ACC112 (cell line): ENCODE measurements around the gene HNRNPU.

ENCODE experiments used
- H2AFZ ChIP-seq: fragments of 200-600 bp; sonication (generic); one replicate; pipeline ENCODE4 v1.6.0; 2017; ENCODE audit warnings: antibody characterized with exemption, low read length; ENCODE audit not compliant: unreplicated experiment
- H3K27ac ChIP-seq: fragments of 200-600 bp; sonication (generic); 2 replicates; pipeline ENCODE4 v1.5.1; 2014; ENCODE audit warnings: low read depth, mild to moderate bottlenecking, antibody characterized with exemption, low read length, moderate library complexity
- H3K27me3 ChIP-seq: fragments of 200-600 bp; sonication (generic); 2 replicates; pipeline ENCODE4 v1.6.1; 2014; ENCODE audit warnings: mild to moderate bottlenecking, antibody characterized with exemption, low read length, moderate library complexity, mixed read lengths; ENCODE audit not compliant: insufficient read depth
- H3K36me3 ChIP-seq: fragments of 200-600 bp; sonication (generic); 2 replicates; pipeline ENCODE4 v1.6.1; 2016; ENCODE audit warnings: mild to moderate bottlenecking, antibody characterized with exemption, low read length, moderate library complexity, mixed read lengths; ENCODE audit not compliant: insufficient read depth
- H3K4me1 ChIP-seq: fragments of 200-600 bp; sonication (generic); one replicate; pipeline ENCODE4 v1.6.1; 2016; ENCODE audit warnings: low read length, mixed read lengths; ENCODE audit not compliant: insufficient read depth, unreplicated experiment, control insufficient read depth
- H3K4me3 ChIP-seq: fragments of 200-600 bp; sonication (generic); 2 replicates; pipeline ENCODE4 v1.5.1; 2014; ENCODE audit warnings: mild to moderate bottlenecking, low read depth, low read length
- H3K79me2 ChIP-seq: fragments of 200-600 bp; sonication (generic); one replicate; pipeline ENCODE4 v1.6.0; 2016; ENCODE audit warnings: low read length; ENCODE audit not compliant: control insufficient read depth, unreplicated experiment, insufficient read depth

Gene HNRNPU

GRCh38 chr1:244851546-244852231 lies 12.7 kb downstream of the HNRNPU start:
- no peaks in the 10 kb centered on the region for H3K27me3 ChIP-seq
- H3K27ac ChIP-seq = no peak overlapping the region
- peaks cover 95% of the 10 kb centered on the region for H3K36me3 ChIP-seq
- H3K4me3 ChIP-seq = no peak overlapping the region
- H3K4me1 ChIP-seq = no peaks in the 10 kb centered on the region
- H3K79me2 ChIP-seq = peaks cover 79% of the 10 kb centered on the region
- no peak overlapping the region for H2AFZ ChIP-seq

- Histone ChIP-seq H3K27ac (no peak overlapping the region), H3K4me1 (no peaks in the 10 kb centered on the region), H3K27me3 (no peaks in the 10 kb centered on the region), H3K4me3 (no peak overlapping the region), H2AFZ (no peak overlapping the region), H3K36me3 (peaks cover 93% of the 10 kb centered on the region), H3K79me2 (peaks cover 72% of the 10 kb centered on the region)
These were observed 13.4 kb downstream of the HNRNPU start for GRCh38 chr1:244850896-244851295.

- H3K4me3 ChIP-seq = no peak overlapping the region
- H3K79me2 ChIP-seq = peaks cover 66% of the 10 kb centered on the region
- H3K27me3 ChIP-seq = no peaks in the 10 kb centered on the region
- H2AFZ ChIP-seq = no peak overlapping the region
- H3K36me3 ChIP-seq = peaks cover 89% of the 10 kb centered on the region
- H3K27ac ChIP-seq = no peak overlapping the region
- no peaks in the 10 kb centered on the region for H3K4me1 ChIP-seq
These were observed 14.1 kb downstream of the HNRNPU start for GRCh38 chr1:244850099-244850852.

- Histone ChIP-seq H3K36me3 (peaks cover 90% of the 10 kb centered on the region), H2AFZ (no peak overlapping the region), H3K27me3 (no peaks in the 10 kb centered on the region), H3K79me2 (peaks cover 57% of the 10 kb centered on the region), H3K4me3 (no peak overlapping the region), H3K27ac (0 out of 2 replicates have a peak overlapping the region, but pooled peaks have one; percentile 7), H3K4me1 (no peaks in the 10 kb centered on the region)
These were observed 15.0 kb downstream of the HNRNPU start for GRCh38 chr1:244849189-244849866.

- Histone ChIP-seq H3K27ac (no peak overlapping the region), H3K27me3 (no peaks in the 10 kb centered on the region), H3K4me3 (no peak overlapping the region), H2AFZ (no peak overlapping the region), H3K4me1 (peaks cover 4% of the 10 kb centered on the region), H3K79me2 (peaks cover 36% of the 10 kb centered on the region), H3K36me3 (peaks cover 88% of the 10 kb centered on the region)
These were observed 17.7 kb downstream of the HNRNPU start for GRCh38 chr1:244846653-244847052.

GRCh38 chr1:244844155-244845121 lies 19.9 kb downstream of the HNRNPU start:
- Histone ChIP-seq H2AFZ (no peak overlapping the region), H3K4me1 (peaks cover 4% of the 10 kb centered on the region), H3K79me2 (peaks cover 44% of the 10 kb centered on the region), H3K27me3 (no peaks in the 10 kb centered on the region), H3K27ac (peak overlapping the region; percentile 38), H3K36me3 (peaks cover 89% of the 10 kb centered on the region), H3K4me3 (no peak overlapping the region)

- H3K27ac ChIP-seq = peak overlapping the region; percentile 38
- no peaks in the 10 kb centered on the region for H3K27me3 ChIP-seq
- H3K4me1 ChIP-seq = peaks cover 7% of the 10 kb centered on the region
- H3K36me3 ChIP-seq = peaks cover 79% of the 10 kb centered on the region
- no peak overlapping the region for H2AFZ ChIP-seq
- peaks cover 46% of the 10 kb centered on the region for H3K79me2 ChIP-seq
- H3K4me3 ChIP-seq = no peak overlapping the region
These were observed 21.0 kb downstream of the HNRNPU start for GRCh38 chr1:244843148-244843978.

GRCh38 chr1:244841273-244841927 lies 22.9 kb downstream of the HNRNPU start:
- Histone ChIP-seq H2AFZ (no peak overlapping the region), H3K36me3 (peaks cover 60% of the 10 kb centered on the region), H3K4me1 (peaks cover 18% of the 10 kb centered on the region), H3K27ac (peak overlapping the region; percentile 22; the same call in 1 of the 2 replicates), H3K4me3 (no peak overlapping the region), H3K79me2 (peaks cover 56% of the 10 kb centered on the region), H3K27me3 (no peaks in the 10 kb centered on the region)

- Histone ChIP-seq H3K27ac (peak overlapping the region; percentile 22; the same call in 1 of the 2 replicates), H3K27me3 (no peaks in the 10 kb centered on the region), H3K79me2 (peaks cover 63% of the 10 kb centered on the region), H2AFZ (no peak overlapping the region), H3K4me1 (peaks cover 18% of the 10 kb centered on the region), H3K4me3 (no peak overlapping the region), H3K36me3 (peaks cover 54% of the 10 kb centered on the region)
These were observed 24.0 kb downstream of the HNRNPU start for GRCh38 chr1:244840219-244840794.
